NCI-H526 (cell line): ENCODE data around the gene MAD1L1.
"Not testable (repeated sequence)": the region's sequence is repeated elsewhere in the genome, so short reads cannot be mapped to it uniquely, and the experiment has no call there.

Experiments
- DNase-seq, 2 experiments: peaks; one replicate each; lab custom pipeline; 2025; lab: John Stamatoyannopoulos, UW

Gene MAD1L1

DNA sequence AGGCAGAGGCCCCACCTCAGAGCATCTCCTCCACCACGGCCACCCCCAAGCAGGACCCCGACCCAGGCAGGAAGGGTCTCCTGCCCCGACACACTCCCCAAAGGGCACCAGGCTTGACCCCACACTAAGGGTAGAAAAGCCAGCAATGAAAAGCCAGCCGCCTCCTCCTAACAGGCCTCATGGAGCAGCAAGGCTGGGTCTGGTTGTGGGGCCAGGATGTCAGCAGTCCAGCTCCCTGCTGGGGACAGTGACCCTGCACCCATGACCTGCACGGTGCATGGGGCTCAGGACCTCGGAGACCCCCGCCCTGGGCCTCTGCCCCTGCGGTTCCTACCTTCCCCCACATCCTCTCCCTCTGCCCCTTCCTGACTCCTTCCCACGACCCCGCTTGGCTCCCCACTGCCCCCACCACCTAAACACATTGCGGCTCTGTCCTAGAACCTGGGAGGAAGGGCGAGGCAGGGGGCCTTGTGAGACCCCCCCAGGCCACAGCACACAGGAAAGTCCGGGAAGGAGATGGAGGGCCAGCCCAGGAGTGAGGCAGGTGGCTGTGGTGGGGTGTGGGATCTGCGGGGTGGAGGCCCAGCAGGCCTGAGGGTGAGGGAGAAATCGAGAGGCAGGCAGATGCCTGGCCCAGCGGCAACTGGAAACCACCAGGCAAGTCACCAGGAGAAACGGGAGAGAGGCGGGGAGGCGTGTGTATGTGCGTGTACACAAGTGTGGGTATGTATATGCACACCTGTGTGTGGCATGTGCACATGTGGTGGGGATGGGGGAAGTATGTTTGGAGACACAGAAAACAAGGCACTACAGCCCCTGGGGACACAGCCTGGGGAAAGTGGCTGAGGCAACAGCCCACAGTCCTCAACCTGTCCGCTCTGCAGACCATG lies 229.9 kb downstream of the MAD1L1 start:
- no peak for DNase-seq

DNA sequence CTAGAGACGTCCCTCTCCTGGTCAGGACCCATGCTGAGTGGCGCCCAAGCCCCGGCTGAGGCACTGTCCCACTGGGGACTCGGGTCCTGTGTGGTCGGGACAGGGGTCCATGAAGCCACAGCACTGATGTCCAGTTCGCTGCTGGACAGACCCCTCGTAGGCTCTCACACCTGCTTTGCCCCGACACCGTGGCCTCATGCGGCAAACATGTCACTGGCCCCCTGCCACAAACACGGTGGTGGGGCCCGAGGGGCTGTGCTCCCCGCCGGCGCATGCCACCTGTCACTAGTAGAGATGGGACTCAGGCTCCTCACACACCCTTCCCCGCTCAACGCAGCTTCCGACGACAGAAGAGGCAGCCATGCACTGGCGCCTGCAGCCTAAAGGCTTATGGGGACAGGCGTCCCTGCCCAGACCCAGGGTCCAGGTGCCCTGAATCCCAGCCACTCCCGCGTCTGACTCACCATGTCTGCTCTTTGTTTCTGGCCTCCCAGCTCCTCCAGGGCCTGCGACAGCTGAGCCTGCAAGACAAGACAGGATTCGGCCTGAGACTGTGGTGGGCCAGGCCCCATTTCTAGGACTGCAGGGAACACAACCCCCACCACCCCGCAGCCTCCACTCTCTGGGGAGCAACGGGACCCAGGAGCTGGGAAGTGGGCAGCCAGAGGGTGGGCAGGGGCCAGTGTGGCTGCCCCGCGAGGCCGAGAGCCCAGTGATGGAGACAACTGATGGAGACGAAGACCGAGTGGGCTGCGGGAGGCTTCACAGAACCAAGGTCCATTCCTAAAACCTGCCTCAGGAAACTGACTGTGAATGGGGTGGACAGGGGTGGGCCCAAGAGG lies 230.9 kb downstream of the MAD1L1 start:
- no peak for DNase-seq

DNA sequence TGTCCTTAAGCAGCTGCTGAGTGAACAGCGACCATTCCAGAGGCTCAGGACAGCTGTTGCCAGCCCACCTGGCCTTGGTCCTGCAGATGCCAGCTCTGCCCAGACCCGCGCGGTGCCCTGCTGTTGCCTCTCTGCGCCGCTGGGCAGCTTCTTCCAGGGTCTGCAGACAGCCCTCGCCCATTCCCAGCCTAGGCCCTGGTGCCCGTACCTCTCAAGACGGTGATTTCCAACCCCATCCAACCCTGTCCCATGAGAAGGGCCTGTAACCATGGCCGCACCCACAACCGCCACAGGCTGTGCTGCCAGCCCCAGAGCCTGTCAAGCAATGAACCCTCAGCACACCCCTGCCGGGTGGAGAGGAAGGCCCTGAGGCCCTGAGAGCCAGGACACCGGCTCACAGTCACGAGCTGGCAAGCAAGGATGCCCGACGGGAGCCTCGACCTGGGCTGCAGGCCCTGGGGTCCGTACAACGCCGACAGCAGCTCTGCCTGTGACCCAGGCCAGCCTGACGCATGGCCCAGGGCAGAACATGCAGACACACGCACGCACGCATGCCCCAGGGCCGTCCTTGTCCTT lies 231.9 kb downstream of the MAD1L1 start:
- no peak for DNase-seq

DNA sequence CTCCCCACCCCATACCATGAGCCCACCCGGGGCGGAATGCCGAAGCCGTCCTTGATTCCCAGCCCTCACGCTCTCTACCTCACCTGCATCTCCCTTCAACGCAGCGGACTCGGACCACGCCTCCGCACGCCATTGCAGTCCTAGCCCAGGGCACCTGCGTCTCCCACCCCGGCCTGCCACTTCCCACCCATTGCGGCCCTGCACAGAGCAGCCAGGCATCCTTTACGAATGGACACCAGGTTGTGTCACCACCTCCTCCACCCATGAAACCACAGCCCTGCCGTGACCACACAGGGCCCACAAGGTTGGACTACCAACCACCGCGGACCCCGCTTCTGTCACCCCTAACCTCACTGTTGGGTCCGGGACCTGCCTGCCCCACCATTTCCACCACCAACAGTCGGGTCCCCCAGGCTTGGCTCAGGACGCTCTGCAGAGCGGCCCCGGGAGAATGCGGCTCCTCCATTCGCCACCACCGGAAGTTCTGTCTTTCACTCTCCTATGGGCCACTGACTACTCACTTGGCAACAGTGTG lies 232.5 kb downstream of the MAD1L1 start:
- DNase-seq: no peak

DNA sequence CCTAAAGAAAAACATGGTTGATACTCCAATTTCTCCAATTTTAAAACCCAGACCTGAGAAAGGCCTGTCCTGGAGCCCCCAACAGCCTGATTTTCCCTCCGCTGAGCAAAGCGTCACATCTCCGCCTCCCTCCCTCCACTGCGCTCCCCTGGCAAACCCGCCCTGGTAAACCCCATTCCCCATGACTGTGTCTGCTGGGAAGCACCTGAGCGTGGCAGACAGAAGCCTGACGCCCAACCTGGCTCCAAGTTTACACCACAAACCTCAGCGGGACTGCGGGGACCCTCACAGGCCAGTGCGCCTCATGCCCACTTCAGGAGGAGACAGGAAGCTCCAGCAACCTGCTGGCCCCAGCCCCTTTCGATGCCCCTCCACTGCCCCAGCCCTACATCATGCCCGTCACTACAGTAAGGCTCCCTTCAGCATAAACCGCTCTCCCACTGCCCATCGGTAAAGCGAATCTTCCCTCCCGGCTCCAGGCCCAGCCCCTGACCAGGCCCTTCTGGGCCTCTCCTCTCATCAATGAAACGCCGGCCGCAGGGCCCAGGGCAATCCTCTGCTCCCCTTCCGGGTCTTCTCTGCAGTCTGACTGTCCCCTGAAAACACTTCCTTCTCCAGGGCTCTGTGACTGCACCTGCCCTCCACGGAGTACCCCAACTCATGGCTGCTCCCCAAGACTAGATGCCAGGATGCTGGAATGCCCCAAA lies 233.3 kb downstream of the MAD1L1 start:
- DNase-seq: no peak

DNA sequence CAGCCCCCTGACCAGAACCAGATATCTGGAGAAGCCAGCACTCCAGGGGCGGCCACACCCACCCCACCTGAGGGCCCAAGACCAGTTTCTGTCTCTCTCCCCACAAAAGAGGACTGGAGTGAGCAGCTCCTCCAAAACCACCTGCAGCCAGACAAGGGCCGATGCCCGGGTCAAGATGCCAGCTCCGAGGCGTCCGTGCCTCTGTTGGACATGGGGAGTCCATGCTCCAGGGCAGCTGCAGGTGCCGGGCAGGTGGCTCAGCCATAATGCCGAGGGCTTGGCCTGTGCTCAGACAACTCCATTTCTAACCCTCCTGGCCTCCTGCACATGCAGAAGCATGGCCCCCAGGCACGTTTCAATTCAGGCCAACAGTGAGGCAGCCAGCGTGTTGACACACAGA lies 234.6 kb downstream of the MAD1L1 start:
- no peak for DNase-seq

DNA sequence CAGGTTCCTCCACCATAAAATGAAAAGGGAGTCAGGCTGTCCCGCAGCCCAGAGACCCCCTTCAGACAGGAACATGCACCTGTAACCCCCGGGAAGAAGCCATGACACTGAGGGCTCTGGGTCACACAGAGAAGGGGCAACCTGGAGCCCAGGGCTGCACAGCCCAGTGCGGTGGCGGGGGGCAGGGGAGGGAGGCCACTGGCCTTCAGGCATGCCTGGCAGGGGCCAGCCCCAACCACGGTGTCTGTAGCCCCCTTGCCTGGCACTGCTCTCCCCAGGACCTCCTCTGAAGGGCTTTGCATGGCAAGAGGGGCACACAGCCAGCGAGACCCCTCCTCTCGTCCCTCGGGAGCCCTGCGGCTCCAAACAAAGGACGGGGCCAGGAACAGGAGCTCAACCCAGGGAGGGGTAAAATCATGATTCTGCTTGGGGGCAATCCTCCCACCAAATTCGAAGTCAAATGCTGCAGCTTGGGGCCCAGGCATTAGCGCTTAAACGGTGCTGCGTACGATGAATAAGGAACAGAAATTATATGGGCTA lies 235.1 kb downstream of the MAD1L1 start:
- DNase-seq: no peak

DNA sequence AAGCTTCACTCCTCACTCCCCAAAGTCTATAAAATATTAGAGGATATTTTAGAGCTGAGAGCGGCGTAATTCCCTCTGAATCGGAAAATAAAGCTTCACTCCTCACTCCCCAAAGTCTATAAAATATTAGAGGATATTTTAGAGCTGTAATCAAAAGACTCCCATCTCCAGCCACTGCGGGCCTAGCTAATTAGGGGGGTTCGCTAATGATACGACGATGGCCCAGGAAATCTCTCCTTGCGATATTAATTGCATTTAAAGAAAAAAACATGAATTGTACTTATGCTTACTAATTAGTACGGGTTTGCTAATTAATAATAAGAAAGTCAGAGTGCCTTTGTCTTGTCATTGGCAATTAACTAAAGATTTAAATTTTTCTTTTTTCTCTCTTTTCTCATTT lies 235.9 kb downstream of the MAD1L1 start:
- no peak for DNase-seq

DNA sequence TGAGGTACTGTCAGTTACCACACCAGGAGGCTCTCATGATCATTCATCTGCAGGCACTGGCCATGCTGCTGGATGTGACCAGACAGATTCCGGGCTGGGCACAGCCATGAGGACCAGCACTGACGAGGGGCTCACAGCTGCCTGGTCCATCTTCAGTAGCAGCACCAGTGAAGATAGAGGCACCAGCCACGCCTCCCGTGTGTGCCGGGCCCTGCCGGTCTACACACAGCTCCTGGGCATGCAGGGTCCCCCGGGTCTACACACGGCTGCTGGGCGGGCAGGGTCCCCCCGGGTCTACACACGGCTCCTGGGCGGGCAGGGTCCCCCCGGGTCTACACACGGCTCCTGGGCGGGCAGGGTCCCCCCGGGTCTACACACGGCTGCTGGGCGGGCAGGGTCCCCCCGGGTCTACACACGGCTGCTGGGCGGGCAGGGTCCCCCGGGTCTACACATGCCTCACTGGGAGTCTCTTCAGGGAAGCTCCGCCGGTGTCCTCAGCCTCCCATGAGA lies 236.8 kb downstream of the MAD1L1 start:
- DNase-seq: not testable (repeated sequence)

DNA sequence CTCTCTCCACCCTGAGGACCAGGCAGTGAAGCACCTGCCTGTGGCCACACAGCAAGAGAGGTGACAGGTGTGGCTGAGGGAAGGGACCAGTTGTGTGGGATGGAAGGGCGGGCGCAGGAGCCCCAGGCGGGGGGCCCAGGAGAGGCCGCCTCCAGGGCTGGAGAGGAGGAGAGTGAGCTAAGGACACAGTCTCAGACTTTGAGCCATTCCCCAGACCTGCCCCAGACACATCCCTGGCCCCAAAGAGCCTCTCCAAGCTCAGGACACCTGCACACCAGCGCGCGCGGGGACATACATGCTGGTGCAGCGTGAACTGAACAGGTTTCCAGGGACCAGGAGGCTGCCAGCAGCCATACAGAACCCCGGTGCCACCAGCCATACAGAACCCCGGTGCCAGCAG lies 237.3 kb downstream of the MAD1L1 start:
- DNase-seq: no peak

DNA sequence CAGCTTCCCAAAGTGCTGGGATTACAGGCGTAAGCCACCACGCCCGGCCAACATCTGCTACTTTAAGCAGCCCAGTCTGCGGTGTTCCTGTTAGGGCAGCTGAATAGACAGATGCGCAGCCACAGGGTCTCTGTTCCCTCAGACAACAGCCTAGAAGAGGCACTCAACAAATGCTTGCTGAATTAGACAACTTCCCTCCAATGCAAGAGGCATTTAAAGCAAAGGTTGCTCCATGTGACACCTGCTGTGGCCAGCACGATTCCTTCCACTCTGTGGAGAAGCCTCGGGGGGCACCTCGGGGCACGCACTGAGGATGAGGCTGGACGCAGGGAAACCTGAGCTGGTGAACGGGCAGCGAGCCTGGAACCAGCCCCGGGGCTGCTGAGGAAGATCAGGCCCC lies 237.8 kb downstream of the MAD1L1 start:
- no peak for DNase-seq

DNA sequence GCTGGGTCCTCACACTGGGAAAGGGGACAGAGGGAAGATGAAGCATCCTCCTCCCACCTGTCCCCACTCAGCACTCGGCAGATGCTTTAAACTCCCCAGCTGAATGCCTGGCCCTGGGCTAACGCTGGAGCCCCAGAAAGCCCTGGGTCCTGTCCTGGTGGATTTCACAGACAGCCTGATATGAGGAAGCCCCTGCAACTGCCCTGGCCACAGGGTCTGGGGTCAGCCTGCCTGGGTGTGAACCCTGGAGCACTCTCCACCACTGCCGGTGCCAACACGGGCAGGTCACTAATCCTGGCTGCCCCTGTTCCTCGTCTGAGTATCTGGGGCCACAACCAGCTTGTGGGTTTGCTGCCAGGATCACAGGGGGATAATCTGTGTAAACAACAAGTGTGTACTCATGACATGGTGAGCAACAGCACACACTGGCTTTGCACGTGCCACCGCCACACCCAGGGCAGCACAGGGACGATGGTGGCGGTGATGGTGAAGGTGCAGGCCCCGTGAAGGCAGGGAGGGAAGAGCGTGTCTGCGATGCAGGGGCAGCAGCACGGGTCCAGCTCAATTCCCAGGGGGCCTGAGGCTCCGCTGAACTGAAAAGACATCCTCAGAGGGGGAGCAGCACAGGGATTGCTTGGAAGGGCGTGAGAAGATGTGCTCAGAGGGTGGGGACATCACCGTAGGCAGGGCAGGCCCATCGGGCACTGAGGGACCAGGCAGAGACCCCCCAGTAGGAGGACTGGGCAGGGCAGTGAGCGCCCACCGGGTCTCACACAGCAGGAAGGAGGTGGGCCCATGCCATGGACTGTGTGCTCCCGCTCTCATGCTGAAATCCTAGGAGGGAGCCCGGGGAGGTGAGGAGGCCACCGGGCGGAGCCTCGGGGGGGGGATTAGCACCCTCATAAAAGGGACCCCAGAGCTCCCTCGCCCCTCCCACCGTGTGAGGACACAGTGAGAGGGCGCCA lies 238.7 kb downstream of the MAD1L1 start:
- no peak for DNase-seq

DNA sequence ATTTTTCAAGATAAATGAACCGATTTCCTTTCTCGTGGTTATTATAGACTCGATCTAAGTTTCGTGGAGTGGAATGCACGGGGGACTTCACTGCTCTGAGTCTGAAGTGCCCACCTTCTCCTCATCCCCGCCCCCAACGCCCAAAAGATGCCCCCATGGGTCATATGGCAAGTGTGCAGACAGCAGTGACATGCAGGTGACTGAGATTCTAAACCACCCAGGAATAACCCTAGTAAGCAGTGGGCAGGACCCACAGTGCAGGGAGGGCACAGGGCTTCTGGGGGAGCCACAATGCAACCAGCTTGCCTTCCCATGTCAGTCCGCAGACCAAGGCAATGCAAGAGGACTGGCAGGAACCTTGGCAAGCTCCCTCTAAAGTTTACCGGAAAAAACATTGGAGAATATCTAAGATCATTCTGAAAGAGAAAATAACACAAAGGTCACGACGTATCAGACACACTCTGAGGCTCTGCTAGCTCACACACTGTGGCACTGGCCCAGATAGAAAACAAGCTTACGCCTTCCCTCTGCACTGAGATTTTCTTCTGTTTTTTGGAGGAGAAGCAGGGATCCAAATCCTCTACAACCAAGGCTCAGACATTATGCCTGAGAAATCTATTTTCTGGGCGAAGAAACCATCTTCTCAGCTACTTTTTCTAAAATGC lies 239.6 kb downstream of the MAD1L1 start:
- DNase-seq: no peak

DNA sequence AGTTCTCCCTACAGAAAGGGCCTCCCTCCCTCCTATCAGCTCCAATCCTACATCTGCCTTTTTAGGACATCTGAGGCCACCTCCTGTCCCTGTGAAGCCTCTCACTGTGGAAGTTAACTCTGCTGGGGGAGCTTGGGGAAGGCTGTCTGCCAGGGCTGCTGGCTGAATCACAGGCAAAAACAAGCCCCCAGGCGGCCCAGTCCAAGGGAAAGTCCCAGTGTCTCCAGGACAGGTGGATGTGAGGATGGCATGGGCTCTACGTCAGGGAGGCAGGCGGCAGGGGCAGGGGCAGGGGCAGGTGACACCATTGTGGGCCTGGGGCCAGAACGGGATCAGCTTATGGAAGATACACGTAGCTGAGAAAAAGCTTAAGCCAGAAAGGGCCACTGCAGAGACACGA lies 240.2 kb downstream of the MAD1L1 start:
- no peak for DNase-seq

DNA sequence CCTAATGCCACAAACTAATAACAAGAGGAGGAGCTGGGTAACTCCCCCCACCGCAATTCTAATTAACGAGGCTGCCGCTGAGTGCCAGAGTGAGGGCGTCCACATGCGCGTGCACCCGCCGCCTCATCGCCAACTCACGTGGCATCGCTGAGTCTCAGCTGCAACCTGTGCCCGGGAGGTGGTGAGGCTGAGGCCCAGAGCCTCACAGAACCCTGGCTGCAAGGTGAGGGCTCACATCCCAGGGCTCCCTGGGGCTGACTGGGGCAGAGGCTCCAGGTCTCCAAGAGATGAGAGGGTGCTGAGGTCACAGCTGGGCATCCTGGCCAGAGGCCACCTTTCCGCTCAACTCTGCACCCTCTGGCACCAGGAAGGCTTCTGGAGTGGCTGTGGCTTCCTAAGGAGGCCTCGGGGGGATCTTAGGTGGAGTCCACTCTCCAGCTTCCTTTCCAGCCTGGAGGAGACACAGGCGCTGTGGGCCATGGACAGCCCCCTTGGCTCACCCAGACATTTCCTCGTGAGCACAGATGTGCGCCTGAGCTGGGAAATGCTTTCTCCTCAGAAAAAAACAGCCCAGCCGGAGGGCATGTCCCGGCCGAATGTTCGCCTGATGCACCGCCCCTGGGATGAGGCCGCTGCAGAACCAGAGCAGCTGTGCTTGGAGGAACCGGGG lies 242.6 kb downstream of the MAD1L1 start:
- DNase-seq: no peak

DNA sequence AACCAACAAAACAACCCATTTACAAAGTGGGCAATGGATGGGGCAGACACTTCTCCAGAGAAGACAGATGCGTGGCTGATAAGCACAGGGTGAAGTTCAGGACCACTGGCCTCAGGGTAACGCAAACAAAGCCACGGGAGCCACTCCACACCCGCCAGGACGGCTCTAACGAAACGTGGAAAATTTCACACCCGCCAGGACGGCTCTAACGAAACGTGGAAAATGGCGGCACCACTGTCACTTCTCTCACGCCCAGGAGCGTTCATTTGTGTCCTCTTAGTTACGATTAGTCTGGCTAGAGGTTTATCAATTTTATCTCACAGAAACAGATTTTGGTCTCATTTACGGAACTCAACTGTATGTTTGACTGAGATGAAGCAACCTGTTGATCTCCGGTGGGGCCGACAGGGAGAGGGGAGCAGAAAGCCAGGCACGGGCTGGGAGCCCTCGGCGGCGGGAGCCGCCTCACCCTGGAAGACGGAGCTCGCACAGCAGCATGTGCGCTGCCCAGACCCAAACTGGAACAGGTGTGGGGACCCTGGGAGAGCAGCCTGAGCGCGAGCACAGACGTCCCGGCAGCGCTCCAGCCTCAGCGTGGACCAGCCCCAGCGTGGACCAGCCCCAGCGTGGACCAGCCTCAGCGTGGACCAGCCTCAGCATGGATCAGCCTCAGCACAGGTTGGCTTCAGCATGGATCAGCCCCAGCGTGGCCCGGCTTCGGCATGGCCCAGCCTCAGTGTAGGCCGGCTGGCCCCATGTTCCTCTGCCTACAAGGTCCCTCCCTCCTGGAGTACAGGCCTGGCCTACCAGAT lies 243.5 kb downstream of the MAD1L1 start:
- no peak for DNase-seq

DNA sequence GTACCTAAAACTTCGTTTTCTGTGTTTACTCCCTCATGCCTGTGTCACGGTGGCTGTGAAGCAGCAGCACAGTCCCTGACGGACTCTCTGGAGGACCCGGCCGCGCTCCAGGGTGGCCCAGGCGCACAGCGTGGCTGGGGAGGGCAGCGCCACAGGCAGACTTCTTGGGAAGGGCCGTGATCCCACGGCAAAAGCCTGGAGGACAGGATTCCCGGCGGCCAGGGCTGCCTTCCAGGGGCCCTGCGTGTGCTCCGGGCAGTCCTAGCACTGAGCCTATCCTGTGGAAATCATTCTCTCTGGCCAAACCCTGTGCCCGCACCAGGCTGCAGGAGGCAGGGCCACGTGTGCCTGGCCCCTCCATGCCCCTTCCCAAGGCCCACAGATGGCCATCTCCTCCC lies 244.2 kb downstream of the MAD1L1 start:
- DNase-seq: no peak
